ENCODE data around the gene HUNK. TPM values are rescaled to one million over a fixed set of nuclear protein-coding genes. Genes with fewer than 3 reads are reported as not detected.
"Not testable (repeated sequence)": the region's sequence is repeated elsewhere in the genome, so short reads cannot be mapped to it uniquely, and the experiment has no call there.

HUNK gene
- total RNA-seq, 1 donor from 2014 or later = 44.0 TPM

DNA sequence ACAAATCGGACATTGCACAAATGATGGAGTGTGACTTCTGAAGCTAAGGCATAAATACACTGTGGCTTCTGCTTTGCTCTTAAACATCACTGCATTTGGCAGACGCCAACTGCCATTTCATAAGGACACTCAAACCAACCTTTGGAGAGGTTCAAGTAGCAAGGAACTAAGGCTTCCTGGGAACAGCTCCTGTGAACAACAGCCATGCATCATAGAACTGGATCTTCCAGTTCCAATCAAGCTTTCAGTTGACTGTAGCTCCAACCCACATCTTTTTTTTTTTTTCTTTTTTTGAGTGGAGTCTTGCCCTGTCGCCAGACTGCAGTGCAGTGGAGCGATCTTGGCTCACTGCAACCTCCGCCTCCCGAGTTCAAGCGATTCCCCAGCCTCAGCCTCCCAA lies 10.7 kb upstream of the HUNK start:
- Mint-ChIP-seq H3K4me3 (no peak overlapping the region), H3K9me3 (no peaks in the 10 kb centered on the region), H3K36me3 (no peaks in the 10 kb centered on the region), H3K27me3 (no peaks in the 10 kb centered on the region), H3K4me1 (ENCODE audit: unreplicated experiment) (no peaks in the 10 kb centered on the region), H3K27ac (no peak overlapping the region)
- DNase-seq (ENCODE audit: extremely low spot score, unreplicated experiment) = no peak
- TF ChIP-seq, protein P1, sequence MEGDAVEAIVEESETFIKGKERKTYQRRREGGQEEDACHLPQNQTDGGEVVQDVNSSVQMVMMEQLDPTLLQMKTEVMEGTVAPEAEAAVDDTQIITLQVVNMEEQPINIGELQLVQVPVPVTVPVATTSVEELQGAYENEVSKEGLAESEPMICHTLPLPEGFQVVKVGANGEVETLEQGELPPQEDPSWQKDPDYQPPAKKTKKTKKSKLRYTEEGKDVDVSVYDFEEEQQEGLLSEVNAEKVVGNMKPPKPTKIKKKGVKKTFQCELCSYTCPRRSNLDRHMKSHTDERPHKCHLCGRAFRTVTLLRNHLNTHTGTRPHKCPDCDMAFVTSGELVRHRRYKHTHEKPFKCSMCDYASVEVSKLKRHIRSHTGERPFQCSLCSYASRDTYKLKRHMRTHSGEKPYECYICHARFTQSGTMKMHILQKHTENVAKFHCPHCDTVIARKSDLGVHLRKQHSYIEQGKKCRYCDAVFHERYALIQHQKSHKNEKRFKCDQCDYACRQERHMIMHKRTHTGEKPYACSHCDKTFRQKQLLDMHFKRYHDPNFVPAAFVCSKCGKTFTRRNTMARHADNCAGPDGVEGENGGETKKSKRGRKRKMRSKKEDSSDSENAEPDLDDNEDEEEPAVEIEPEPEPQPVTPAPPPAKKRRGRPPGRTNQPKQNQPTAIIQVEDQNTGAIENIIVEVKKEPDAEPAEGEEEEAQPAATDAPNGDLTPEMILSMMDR (conservative IDR thresholded peaks at IDR 0.05) = no peak

DNA sequence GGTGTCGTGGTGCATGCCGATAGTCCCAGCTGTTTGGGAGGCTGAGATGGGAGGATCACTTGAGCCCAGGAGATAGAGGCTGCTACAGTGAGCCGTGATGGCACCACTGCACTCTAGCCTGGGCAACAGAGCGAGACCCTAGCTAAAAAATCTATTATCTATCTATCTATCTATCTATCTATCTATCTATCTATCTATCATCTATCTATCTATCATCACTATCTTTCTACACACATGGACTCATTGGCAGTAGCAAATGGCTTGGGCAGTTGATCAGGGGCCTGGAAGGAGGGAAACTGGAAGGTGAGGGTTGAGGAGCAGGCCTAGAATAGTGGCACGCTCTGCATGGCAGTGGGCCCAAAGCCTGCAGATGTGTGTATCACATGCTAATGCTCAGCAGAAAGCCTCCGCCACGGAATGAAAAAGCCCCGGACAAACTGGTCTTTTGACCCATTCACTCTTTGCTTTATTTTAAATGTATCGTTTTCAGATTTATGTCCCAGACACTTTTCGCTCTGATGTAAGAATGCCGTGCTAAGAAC lies 7.3 kb upstream of the HUNK start:
- TF ChIP-seq, protein P1 (conservative IDR thresholded peaks at IDR 0.05) = no peak
- no peaks in the 10 kb centered on the region for H3K9me3 Mint-ChIP-seq
- H3K4me1 Mint-ChIP-seq (ENCODE audit: unreplicated experiment) = peaks cover 4% of the 10 kb centered on the region
- H3K27ac Mint-ChIP-seq = no peak overlapping the region
- H3K4me3 Mint-ChIP-seq = no peak overlapping the region
- no peaks in the 10 kb centered on the region for H3K36me3 Mint-ChIP-seq
- H3K27me3 Mint-ChIP-seq = peaks cover 4% of the 10 kb centered on the region
- DNase-seq (ENCODE audit: extremely low spot score, unreplicated experiment) = no peak

DNA sequence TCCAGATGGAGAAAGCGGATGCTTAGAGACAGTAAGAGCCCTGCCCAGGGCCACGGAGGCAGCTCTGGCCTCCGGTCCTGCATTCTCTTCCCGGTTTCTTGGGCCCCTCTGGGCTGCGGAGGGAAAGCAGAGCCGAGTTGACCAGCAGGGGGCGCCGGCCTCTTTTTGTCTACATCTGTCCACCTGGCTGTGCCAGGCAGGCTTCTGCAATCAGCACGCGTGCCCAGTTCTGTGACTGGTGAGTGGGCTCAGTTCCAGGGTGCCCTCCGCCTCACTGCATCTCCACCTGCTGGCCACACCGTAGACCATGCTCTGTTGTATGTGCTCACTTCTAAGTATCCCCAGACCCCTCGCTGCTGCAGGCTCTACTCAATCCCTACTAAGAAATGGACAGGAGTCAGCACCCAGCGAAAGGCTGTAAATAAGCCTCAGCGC lies 6.7 kb upstream of the HUNK start:
- H3K27ac Mint-ChIP-seq = no peak overlapping the region
- no peak overlapping the region for H3K4me3 Mint-ChIP-seq
- peaks cover 9% of the 10 kb centered on the region for H3K4me1 Mint-ChIP-seq (ENCODE audit: unreplicated experiment)
- H3K36me3 Mint-ChIP-seq = no peaks in the 10 kb centered on the region
- TF ChIP-seq, protein P1 (conservative IDR thresholded peaks at IDR 0.05) = peak; percentile 93
- no peaks in the 10 kb centered on the region for H3K9me3 Mint-ChIP-seq
- H3K27me3 Mint-ChIP-seq = peaks cover 6% of the 10 kb centered on the region
- peak; percentile 87 for DNase-seq (ENCODE audit: extremely low spot score, unreplicated experiment)

DNA sequence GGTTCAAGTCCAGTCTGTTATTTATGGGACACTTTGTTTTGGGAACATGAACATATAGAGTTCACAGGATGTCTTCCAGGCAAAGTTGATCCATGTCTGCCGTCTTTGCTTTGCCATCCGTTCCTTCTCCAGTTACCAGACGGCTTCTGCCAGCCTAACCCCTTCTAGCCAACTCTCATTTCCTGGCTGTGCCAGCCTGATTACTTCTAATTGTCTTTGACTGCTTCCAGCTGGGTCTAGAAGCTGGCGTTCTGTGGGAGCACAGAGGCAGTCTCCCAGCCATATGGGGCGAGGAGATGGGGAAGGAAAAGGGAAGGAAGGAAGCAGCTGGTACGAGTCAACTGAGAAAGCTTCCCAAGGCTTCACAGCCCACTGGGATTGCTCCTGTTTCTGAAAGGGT lies 3.1 kb upstream of the HUNK start:
- no peak for DNase-seq (ENCODE audit: extremely low spot score, unreplicated experiment)
- Mint-ChIP-seq H3K36me3 (no peaks in the 10 kb centered on the region), H3K27me3 (peaks cover 13% of the 10 kb centered on the region), H3K4me1 (ENCODE audit: unreplicated experiment) (peaks cover 12% of the 10 kb centered on the region), H3K27ac (no peak overlapping the region), H3K9me3 (no peaks in the 10 kb centered on the region), H3K4me3 (no peak overlapping the region)
- TF ChIP-seq, protein P1 (conservative IDR thresholded peaks at IDR 0.05) = no peak

DNA sequence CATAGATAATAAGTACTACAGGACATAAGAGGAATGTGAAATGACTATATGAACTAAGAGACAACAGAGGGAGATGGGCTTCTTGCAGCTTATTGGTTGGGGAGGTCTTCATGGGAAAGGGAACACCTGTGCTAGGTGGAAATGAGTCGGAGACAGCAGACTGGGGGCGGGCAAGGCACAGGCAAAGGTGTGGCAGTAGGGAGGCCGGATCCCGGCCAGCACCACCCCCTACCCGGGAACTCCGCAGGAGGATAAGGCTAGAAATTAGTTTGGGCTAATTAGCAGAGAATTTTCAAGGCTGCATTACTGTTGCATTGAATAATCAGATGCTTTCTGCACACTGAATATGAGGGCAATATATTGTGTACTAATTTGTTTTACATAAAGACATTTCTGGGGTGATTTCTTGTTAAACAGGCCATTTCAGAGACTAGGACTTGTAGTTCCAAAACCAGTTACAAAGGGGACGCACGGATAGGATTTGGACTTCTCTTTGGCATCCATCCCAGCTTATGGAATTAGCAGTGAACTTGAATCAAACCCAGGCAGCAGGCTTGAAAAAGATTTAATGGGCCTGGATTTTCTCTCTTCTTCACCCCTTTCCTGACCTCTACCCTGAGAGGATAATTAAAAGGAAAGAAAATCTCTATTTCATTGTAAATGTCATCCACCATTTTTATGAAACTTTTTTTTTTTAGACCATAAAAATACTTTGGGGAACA lies 2.2 kb upstream of the HUNK start:
- peaks cover 13% of the 10 kb centered on the region for H3K27me3 Mint-ChIP-seq
- peaks cover 17% of the 10 kb centered on the region for H3K4me1 Mint-ChIP-seq (ENCODE audit: unreplicated experiment)
- H3K4me3 Mint-ChIP-seq = peak overlapping the region; percentile 51
- DNase-seq (ENCODE audit: extremely low spot score, unreplicated experiment) = no peak
- no peaks in the 10 kb centered on the region for H3K9me3 Mint-ChIP-seq
- no peak overlapping the region for H3K27ac Mint-ChIP-seq
- H3K36me3 Mint-ChIP-seq = peaks cover 5% of the 10 kb centered on the region
- TF ChIP-seq, protein P1 (conservative IDR thresholded peaks at IDR 0.05) = no peak

DNA sequence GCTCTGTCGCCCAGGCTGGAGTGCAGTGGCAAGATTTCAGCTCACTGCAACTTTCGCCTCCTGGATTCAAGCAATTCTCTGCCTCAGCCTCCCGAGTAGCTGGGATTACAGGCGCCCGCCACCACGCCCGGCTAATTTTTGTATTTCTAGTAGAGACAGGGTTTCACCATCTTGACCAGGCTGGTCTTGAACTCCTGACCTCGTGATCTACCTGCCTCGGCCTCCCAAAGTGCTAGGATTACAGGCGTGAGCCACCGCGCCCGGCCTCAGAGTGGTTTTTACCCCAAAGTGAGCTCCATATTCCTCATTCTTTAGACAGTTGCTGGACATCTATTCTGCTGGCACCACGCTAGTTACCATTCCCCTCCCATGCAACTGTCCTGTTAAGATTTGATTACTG lies 1.4 kb upstream of the HUNK start:
- Mint-ChIP-seq H3K36me3 (peaks cover 10% of the 10 kb centered on the region), H3K4me1 (ENCODE audit: unreplicated experiment) (peaks cover 24% of the 10 kb centered on the region), H3K27me3 (peaks cover 13% of the 10 kb centered on the region), H3K4me3 (peak overlapping the region; percentile 96)
- DNase-seq (ENCODE audit: extremely low spot score, unreplicated experiment); H3K27ac Mint-ChIP-seq; H3K9me3 Mint-ChIP-seq: not testable (repeated sequence)
